Measurements from ENCODE around the gene OR52E2.

OR52E2 gene

GRCh38 chr11:5059391-5059790, at the start of gene OR52E2:
Gene OR52E2, minus strand, starts transcription at chr11:5059627. Its CDS starts 0 bp downstream, at chr11:5059627.
- no peak for TF ChIP-seq CTCF (conservative IDR thresholded peaks at IDR 0.05)
- H3K27ac ChIP-seq = no peak within 1 kb of the TSS

GRCh38 chr11:5107285-5107684, 47.9 kb upstream of the OR52E2 start:
- H3K27ac ChIP-seq = no peak overlapping the region
- TF ChIP-seq CTCF (conservative IDR thresholded peaks at IDR 0.05) = no peak

- TF ChIP-seq CTCF (conservative IDR thresholded peaks at IDR 0.05) = no peak
Measured at GRCh38 chr11:5103066-5103465, 43.6 kb upstream of the OR52E2 start.

GRCh38 chr11:5102246-5102645, 42.8 kb upstream of the OR52E2 start:
- no peak overlapping the region for H3K27ac ChIP-seq
- no peak for TF ChIP-seq CTCF (conservative IDR thresholded peaks at IDR 0.05)

More at GRCh38 chr11:5103066-5103465, 43.6 kb upstream of the OR52E2 start:
- H3K27ac ChIP-seq = no peak overlapping the region

GRCh38 chr11:5096011-5096410, 36.6 kb upstream of the OR52E2 start:
- H3K27ac ChIP-seq = no peak overlapping the region
- TF ChIP-seq CTCF (conservative IDR thresholded peaks at IDR 0.05) = no peak

GRCh38 chr11:5092821-5093585, 33.6 kb upstream of the OR52E2 start:
- no peak overlapping the region for H3K27ac ChIP-seq
- no peak for TF ChIP-seq CTCF (conservative IDR thresholded peaks at IDR 0.05)

GRCh38 chr11:5090668-5091067, 31.2 kb upstream of the OR52E2 start:
- no peak overlapping the region for H3K27ac ChIP-seq
- no peak for TF ChIP-seq CTCF (conservative IDR thresholded peaks at IDR 0.05)

All from VCaP (cell line).